ENCODE data around the gene OTOP2. TPM values are rescaled to one million over a fixed set of nuclear protein-coding genes. Genes with fewer than 3 reads are reported as not detected.

Gene OTOP2
- total and polyA plus RNA-seq, 9 of the 15 experiments (the other 6 are each of a cell fraction or from before 2014, with no cell fraction given): 0.04 to 0.36 (median 0.14) TPM; not detected in 1

DNA sequence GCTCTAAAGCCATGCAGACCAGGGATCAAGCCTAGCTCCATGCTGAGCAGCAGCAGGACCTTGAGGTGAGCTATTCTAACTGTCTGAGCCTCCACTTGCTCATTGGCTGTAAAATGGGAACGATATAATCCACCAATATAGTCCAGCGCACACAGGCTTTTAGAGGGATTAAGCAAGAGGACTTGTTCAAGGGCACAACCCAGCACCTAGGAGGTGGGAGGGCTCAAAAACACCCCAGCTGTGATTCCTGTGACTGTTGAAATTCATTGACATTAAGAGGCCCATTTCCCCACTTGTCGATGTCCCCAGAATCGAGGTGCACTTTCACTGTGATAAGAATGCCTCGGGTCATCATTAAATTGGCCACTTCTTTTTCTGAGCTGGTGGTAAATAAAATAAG is 5.2 kb upstream of the OTOP2 start (continued):
- TF ChIP-seq FOSL1 (tag; conservative IDR thresholded peaks at IDR 0.05) (no peak), ILF3 (IDR thresholded peaks at IDR 0.05; ENCODE audit: borderline replicate concordance) (no peak), NFYB (IDR thresholded peaks at IDR 0.05; ENCODE audit: extremely low read depth, insufficient read length) (no peak), ZNF282 (CRISPR knock-in tag; IDR thresholded peaks at IDR 0.05) (no peak), RBM25 (IDR thresholded peaks at IDR 0.05; ENCODE audit: low read depth, low read length, severe bottlenecking) (no peak), BMI1 (IDR thresholded peaks at IDR 0.05; ENCODE audit: low read length) (no peak), JUN (IDR thresholded peaks at IDR 0.05; ENCODE audit: borderline replicate concordance, low read depth, low read length) (no peak), JUN (CRISPR knock-in tag; IDR thresholded peaks at IDR 0.05; ENCODE audit: borderline replicate concordance) (no peak), ASH1L (IDR thresholded peaks at IDR 0.05; ENCODE audit: borderline replicate concordance, low read depth, partially characterized antibody) (no peak), TCFL5 (CRISPR knock-in tag; conservative IDR thresholded peaks at IDR 0.05) (no peak)
- TF ChIP-seq, protein P1, sequence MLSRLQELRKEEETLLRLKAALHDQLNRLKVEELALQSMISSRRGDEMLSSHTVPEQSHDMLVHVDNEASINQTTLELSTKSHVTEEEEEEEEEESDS (CRISPR knock-in tag; IDR thresholded peaks at IDR 0.05): no peak
